Lower leg skin (tissue), 4 donors: ENCODE data around the gene UNC5A. TPM values are rescaled to one million over a fixed set of nuclear protein-coding genes. Genes with fewer than 3 reads are reported as not detected.

Experiments used
- DNase-seq, 2 donors: peaks; one replicate each; pipeline ENCODE4 v3.0.0-alpha.2; 2019; ENCODE audit warnings: low spot score in 2 of 2
- H3K4me3 ChIP-seq: fragments of 200-600 bp; sonication (generic); 2 replicates; pipeline ENCODE4 v1.5.1; 2017; ENCODE audit warnings: mild to moderate bottlenecking, low read depth; ENCODE audit not compliant: poor library complexity, severe bottlenecking
- POLR2A ChIP-seq, 2 donors: fragments of 450-650 bp; IDR thresholded peaks; one replicate each; pipeline ENCODE4 v1.6.1; 2016 to 2017; ENCODE audit warnings: antibody characterized with exemption in 2 of 2, mild to moderate bottlenecking in 1 of 2, moderate library complexity in 1 of 2
- WGBS, 2 donors: methylation state at CpG; one replicate each; pipeline ENCODE4 v1.1.5; 2018; 5-methylcytosine and 5-hydroxymethylcytosine counted together
- intact Hi-C: fragments of 100-400 bp; cut with DNase I; formaldehyde crosslinking; loops from one replicate; pipeline ENCODE4 v1.15.0; 2023; ENCODE audit warnings: low total_unique reads
- total RNA-seq, 4 donors: library from RNA; depleted of rRNA; stranded (reverse); fragments of >200 nt; gene quantifications; one replicate each; pipeline ENCODE4 v1.1.0, GENCODE V29; 2016
- TF ChIP-seq, protein P1 (sequence below), 3 donors: fragments of 450-650 bp; IDR thresholded peaks; one replicate each; pipeline ENCODE4 v1.5.1; 2016; ENCODE audit warnings: antibody characterized with exemption in 3 of 3, mild to moderate bottlenecking in 3 of 3, moderate library complexity in 2 of 3

UNC5A gene
- total RNA-seq, 4 donors from 2014 or later = 0.13 to 0.25 (median 0.23) TPM; not detected in 1

DNA sequence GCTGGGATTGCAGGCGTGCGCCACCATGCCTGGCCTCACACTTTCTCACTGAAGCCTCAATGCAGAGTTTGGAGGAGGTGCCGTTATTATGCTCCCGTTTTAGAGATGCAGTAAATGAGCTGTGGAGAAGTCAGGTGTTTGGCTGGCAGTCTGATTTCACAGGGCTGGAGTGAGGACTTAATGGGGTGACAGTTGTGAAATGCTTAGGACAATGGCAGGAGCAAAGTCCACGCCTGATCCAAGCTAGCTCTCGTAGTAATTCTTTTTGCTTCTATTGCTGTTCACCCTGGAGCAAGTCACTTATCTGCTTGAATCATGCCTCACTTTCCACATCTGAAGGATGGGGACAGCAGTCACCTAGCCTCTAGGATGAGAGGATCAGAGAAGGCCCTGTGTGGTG, 21.8 kb downstream of the UNC5A start:
- WGBS, 2 donors = 86 to 88% methylated on average over 6 of the region's 6 CpGs

GRCh38 chr5:176833286-176833685, 22.9 kb downstream of the UNC5A start:
- intact Hi-C loops = no loop called here
- WGBS, 2 donors = 85 to 87% methylated on average over 4 of the region's 4 CpGs
- H3K4me3 ChIP-seq = no peak overlapping the region
- TF ChIP-seq, protein P1, sequence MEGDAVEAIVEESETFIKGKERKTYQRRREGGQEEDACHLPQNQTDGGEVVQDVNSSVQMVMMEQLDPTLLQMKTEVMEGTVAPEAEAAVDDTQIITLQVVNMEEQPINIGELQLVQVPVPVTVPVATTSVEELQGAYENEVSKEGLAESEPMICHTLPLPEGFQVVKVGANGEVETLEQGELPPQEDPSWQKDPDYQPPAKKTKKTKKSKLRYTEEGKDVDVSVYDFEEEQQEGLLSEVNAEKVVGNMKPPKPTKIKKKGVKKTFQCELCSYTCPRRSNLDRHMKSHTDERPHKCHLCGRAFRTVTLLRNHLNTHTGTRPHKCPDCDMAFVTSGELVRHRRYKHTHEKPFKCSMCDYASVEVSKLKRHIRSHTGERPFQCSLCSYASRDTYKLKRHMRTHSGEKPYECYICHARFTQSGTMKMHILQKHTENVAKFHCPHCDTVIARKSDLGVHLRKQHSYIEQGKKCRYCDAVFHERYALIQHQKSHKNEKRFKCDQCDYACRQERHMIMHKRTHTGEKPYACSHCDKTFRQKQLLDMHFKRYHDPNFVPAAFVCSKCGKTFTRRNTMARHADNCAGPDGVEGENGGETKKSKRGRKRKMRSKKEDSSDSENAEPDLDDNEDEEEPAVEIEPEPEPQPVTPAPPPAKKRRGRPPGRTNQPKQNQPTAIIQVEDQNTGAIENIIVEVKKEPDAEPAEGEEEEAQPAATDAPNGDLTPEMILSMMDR (IDR thresholded peaks at IDR 0.05) = no peak
- TF ChIP-seq POLR2A (IDR thresholded peaks at IDR 0.05) = no peak
- DNase-seq = no peak

More for the DNA sequence above, 21.8 kb downstream of the UNC5A start:
- intact Hi-C loops = no loop called here
- H3K4me3 ChIP-seq = no peak overlapping the region
- no peak for TF ChIP-seq POLR2A (IDR thresholded peaks at IDR 0.05)
- no peak for DNase-seq

GRCh38 chr5:176835918-176836317, 25.6 kb downstream of the UNC5A start:
- intact Hi-C loops = no loop called here
- no peak for DNase-seq
- H3K4me3 ChIP-seq = no peak overlapping the region
- WGBS, 2 donors = 66 to 70% methylated on average over 3 of the region's 3 CpGs
- TF ChIP-seq, protein P1 (IDR thresholded peaks at IDR 0.05) = no peak
- no peak for TF ChIP-seq POLR2A (IDR thresholded peaks at IDR 0.05)

GRCh38 chr5:176836811-176837706, 26.7 kb downstream of the UNC5A start:
- no peak for DNase-seq
- H3K4me3 ChIP-seq = no peak overlapping the region
- intact Hi-C loops = no loop called here
- 64 to 66% methylated on average over 15 of the region's 15 CpGs for WGBS, 2 donors
- TF ChIP-seq, protein P1 (IDR thresholded peaks at IDR 0.05) = no peak
- TF ChIP-seq POLR2A (IDR thresholded peaks at IDR 0.05) = no peak

DNA sequence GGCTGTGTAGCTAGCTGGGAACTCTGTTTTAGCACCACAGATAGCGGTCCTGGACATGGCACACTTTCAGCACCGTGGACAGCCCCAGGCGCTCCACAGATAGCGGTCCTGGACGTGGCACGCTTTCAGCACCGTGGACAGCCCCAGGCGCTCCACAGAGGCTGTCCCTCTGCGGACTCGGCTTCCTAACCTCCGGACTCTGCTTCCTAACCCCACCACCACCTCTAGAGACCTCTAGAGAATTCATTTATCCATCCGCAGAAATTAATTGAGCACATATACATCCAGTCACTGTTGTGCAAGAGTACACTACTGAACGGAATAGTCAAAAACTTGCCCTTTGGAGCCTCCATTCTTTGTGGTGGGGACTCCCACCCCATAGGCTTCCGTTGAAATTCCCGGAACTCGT, 27.4 kb downstream of the UNC5A start:
- no peak for TF ChIP-seq POLR2A (IDR thresholded peaks at IDR 0.05)
- TF ChIP-seq, protein P1 (IDR thresholded peaks at IDR 0.05) = no peak
- 16 to 20% methylated on average over 15 to 16 of the region's 16 CpGs for WGBS, 2 donors
- intact Hi-C loops = no loop called here
- peak; percentile 73 to 92 for DNase-seq
- H3K4me3 ChIP-seq = no peak overlapping the region

- no peak overlapping the region for H3K4me3 ChIP-seq
- TF ChIP-seq, protein P1 (IDR thresholded peaks at IDR 0.05) = no peak
- no peak for TF ChIP-seq POLR2A (IDR thresholded peaks at IDR 0.05)
- intact Hi-C loops = no loop called here
- 58 to 70% methylated on average over 21 of the region's 21 CpGs for WGBS, 2 donors
- no peak for DNase-seq
Measured at GRCh38 chr5:176843673-176844072, 33.3 kb downstream of the UNC5A start.
